Measurements from ENCODE around the gene HCFC1. TPM values are rescaled to one million over a fixed set of nuclear protein-coding genes. Genes with fewer than 3 reads are reported as not detected.
A peak's percentile ranks its signal among the peaks of the same experiment; 100 is the strongest.
"Not testable (repeated sequence)": the region's sequence is repeated elsewhere in the genome, so short reads cannot be mapped to it uniquely, and the experiment has no call there.

Gene HCFC1
- polyA plus RNA-seq, 1 donor from 2014 or later = 12.2 TPM

DNA sequence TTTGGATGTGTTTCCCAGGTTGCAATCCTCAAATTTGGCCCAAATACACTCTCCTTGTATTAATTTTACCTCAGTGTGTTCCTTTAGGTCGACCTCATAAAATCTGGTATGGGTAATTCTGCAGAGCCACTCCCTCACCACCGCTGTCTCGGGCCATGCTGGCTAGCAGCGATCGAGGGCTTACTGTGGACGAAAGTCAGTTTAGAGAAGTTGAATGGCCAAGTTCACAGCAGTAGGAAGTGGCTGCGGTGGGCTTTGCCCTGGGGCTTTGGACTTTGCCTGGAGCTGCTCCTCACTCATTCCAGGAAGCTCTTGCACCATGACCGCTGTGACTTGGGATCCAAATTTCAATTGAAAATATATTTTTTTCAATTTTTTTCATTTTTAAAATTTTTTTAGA is 20.6 kb upstream of the HCFC1 start:
- peaks cover 0 to 2% (median 1%) of the 10 kb centered on the region in 3 donors for H3K4me1 Mint-ChIP-seq
- peaks cover 0 to 2% (median 0%) of the 10 kb centered on the region in 3 donors for H3K9me3 Mint-ChIP-seq
- H3K4me3 Mint-ChIP-seq = no peak overlapping the region
- no peaks in the 10 kb centered on the region for H3K36me3 Mint-ChIP-seq
- H3K27ac Mint-ChIP-seq = peak overlapping the region in 1 of 3 donors; percentile 69
- H3K27me3 Mint-ChIP-seq = peaks cover 2% of the 10 kb centered on the region

DNA sequence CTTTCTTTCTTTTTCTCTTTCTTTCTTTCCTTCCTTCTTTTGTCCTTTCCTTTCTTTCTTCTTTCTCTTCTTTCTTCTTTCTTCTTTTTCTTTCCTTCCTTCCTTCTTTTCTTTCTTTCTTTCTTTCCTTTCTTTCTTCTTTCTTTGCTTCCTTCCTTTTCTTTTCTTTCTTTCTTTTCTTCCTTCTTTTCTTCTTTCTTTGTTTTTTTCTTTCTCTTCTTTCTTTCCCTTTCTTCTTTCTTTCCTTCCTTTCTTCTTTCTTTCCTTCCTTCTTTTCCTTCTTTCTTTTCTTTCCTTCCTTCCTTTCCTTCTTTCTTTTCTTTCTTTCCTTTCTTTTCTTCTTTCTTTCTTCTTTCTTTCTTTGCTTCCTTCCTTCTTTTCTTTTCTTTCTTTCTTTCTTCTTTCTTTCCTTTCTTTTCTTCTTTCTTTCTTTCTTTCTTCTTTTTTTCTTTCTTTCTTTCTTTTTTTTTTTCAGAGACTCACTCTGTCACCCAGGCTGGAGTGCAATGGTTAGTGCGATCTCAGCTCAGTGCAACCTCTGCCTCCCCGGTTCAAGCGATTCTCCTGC is 19.5 kb upstream of the HCFC1 start:
- Mint-ChIP-seq H3K9me3 (peaks cover 0 to 2% (median 0%) of the 10 kb centered on the region in 3 donors), H3K27me3 (peaks cover 2% of the 10 kb centered on the region), H3K27ac (no peak overlapping the region), H3K36me3 (no peaks in the 10 kb centered on the region), H3K4me3 (no peak overlapping the region), H3K4me1 (peaks cover 0 to 2% (median 1%) of the 10 kb centered on the region in 3 donors)

GRCh38 chrX:153989973-153990655 is 18.5 kb upstream of the HCFC1 start:
- Mint-ChIP-seq H3K9me3 (peaks cover 0 to 2% (median 0%) of the 10 kb centered on the region in 3 donors), H3K4me1 (peaks cover 0 to 2% (median 1%) of the 10 kb centered on the region in 3 donors), H3K4me3 (no peak overlapping the region), H3K36me3 (no peaks in the 10 kb centered on the region), H3K27ac (peak overlapping the region in 1 of 3 donors; percentile 83), H3K27me3 (peaks cover 2% of the 10 kb centered on the region)

DNA sequence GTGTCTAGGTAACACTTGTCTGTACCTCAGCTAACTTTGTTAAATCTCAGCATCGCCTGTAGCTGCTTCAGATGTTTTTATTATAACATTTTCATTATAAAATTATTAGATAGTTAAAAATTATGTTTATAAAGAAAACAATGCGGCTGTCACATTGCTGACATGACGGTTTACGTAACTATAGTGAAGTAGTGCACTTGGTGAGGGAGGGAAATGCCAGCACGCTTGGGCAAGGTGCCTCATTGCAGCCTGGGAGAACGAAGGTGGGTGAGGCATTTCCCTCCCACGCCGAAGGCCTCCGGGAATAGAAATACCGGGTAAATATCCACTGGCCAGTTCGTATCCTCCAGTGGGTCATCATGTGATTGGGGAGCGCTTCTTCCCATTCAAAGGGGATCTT is 16.9 kb upstream of the HCFC1 start:
- Mint-ChIP-seq H3K27ac (no peak overlapping the region), H3K4me3 (no peak overlapping the region), H3K4me1 (peaks cover 9 to 10% (median 9%) of the 10 kb centered on the region in 3 donors), H3K27me3 (peaks cover 8% of the 10 kb centered on the region), H3K9me3 (peaks cover 0 to 2% (median 0%) of the 10 kb centered on the region in 3 donors), H3K36me3 (no peaks in the 10 kb centered on the region)

DNA sequence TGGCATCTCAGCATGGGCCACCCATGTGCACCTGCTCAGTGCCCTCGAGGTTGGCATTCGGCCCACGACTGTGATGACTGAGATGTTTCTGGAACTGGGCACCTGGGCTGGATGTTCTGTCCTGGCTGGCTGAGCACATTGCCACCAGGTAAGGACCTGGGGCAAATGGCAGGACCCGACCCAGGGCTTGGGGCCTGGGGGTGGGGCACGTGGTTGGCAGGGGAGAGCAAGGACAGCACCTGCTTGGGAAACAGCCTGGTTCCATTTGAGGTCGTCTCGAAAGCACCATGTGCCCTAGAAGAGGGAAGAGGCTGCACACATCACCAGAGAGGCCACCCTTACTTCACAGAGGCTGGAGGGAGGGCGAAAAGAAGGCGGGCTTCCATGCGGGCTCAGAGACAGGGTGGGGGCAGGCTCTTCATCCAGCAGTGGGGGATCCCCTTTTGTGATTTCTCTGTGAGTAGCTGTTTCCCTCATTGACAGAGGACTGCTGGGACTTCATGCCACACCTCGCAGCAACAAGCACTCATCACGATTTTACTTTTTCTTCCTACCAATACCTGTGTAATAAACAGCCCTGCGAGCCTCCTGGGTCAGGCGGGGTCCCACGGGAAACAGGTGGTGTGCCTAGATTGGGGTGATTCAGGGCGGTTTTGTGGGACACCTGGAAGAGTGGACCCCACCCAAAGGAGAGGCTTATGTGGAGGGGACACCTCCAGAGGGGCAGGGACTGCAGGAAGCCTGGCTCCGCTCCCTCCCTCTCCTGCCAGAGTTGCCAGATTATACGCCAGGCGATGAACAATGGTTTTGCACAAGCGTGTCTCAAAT is 12.9 kb upstream of the HCFC1 start:
- Mint-ChIP-seq H3K4me1 (peaks cover 24 to 31% (median 26%) of the 10 kb centered on the region in 3 donors), H3K4me3 (peak overlapping the region; percentile 45 to 84 (median 72)), H3K27ac (peak overlapping the region; percentile 88 to 89 (median 89)), H3K9me3 (no peaks in the 10 kb centered on the region), H3K27me3 (peaks cover 11% of the 10 kb centered on the region), H3K36me3 (peaks cover 2% of the 10 kb centered on the region)

GRCh38 chrX:153983321-153983801 is 11.7 kb upstream of the HCFC1 start:
- Mint-ChIP-seq H3K27ac (peak overlapping the region; percentile 71 to 88 (median 84)), H3K9me3 (no peaks in the 10 kb centered on the region), H3K27me3 (peaks cover 11% of the 10 kb centered on the region), H3K36me3 (peaks cover 2% of the 10 kb centered on the region), H3K4me3 (peak overlapping the region in 2 of 4 donors; percentile 17 to 82), H3K4me1 (peaks cover 24 to 31% (median 26%) of the 10 kb centered on the region in 3 donors)

- peaks cover 2% of the 10 kb centered on the region for H3K36me3 Mint-ChIP-seq
- peaks cover 22 to 31% (median 26%) of the 10 kb centered on the region in 3 donors for H3K4me1 Mint-ChIP-seq
- H3K27ac Mint-ChIP-seq = peak overlapping the region; percentile 86 to 89 (median 88)
- H3K4me3 Mint-ChIP-seq = peak overlapping the region; percentile 1 to 84 (median 68)
- H3K9me3 Mint-ChIP-seq = no peaks in the 10 kb centered on the region
- H3K27me3 Mint-ChIP-seq = peaks cover 9% of the 10 kb centered on the region
These were observed 10.3 kb upstream of the HCFC1 start for GRCh38 chrX:153981771-153982533.

DNA sequence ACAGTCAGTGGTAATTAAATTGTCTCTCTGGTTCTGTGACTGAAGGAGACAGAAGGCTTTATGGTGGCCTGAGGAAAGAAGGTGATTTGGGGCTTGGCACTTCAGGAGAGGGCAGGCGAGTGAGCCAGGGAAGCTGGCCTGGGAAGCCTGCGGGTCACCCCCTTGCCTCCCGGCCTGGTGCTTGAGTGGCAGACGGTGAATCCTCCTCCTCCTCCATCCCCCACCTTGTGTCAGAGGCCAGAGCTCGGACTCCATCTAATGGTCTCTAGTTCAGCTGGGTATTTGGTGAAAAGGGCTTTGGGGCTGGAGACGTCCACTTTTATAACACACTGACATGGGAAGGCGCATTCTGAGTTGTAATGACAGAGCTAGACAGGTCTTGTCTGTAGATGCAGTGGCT is 9.6 kb upstream of the HCFC1 start:
- peaks cover 2% of the 10 kb centered on the region for H3K36me3 Mint-ChIP-seq

GRCh38 chrX:153980394-153980793 is 8.8 kb upstream of the HCFC1 start:
- not testable (repeated sequence) for H3K9me3 Mint-ChIP-seq, H3K36me3 Mint-ChIP-seq, H3K27me3 Mint-ChIP-seq
- Mint-ChIP-seq H3K27ac (peak overlapping the region; percentile 86 to 89 (median 88)), H3K4me3 (peak overlapping the region; percentile 64 to 85 (median 74)), H3K4me1 (peaks cover 24 to 31% (median 27%) of the 10 kb centered on the region in 3 donors)

More for the DNA sequence above, 9.6 kb upstream of the HCFC1 start:
- H3K4me1 Mint-ChIP-seq = peaks cover 22 to 31% (median 27%) of the 10 kb centered on the region in 3 donors
- H3K27me3 Mint-ChIP-seq = peaks cover 9% of the 10 kb centered on the region
- H3K4me3 Mint-ChIP-seq = peak overlapping the region; percentile 1 to 84 (median 68)
- no peaks in the 10 kb centered on the region for H3K9me3 Mint-ChIP-seq
- peak overlapping the region; percentile 86 to 89 (median 88) for H3K27ac Mint-ChIP-seq

- Mint-ChIP-seq H3K27me3 (no peaks in the 10 kb centered on the region), H3K4me1 (peaks cover 0 to 20% (median 8%) of the 10 kb centered on the region in 3 donors), H3K4me3 (peak overlapping the region in 3 of 4 donors; percentile 51 to 93 (median 72)), H3K9me3 (no peaks in the 10 kb centered on the region), H3K27ac (peak overlapping the region; percentile 83 to 95 (median 88)), H3K36me3 (peaks cover 3% of the 10 kb centered on the region)
These were observed 3.2 kb upstream of the HCFC1 start for GRCh38 chrX:153974726-153975286.

DNA sequence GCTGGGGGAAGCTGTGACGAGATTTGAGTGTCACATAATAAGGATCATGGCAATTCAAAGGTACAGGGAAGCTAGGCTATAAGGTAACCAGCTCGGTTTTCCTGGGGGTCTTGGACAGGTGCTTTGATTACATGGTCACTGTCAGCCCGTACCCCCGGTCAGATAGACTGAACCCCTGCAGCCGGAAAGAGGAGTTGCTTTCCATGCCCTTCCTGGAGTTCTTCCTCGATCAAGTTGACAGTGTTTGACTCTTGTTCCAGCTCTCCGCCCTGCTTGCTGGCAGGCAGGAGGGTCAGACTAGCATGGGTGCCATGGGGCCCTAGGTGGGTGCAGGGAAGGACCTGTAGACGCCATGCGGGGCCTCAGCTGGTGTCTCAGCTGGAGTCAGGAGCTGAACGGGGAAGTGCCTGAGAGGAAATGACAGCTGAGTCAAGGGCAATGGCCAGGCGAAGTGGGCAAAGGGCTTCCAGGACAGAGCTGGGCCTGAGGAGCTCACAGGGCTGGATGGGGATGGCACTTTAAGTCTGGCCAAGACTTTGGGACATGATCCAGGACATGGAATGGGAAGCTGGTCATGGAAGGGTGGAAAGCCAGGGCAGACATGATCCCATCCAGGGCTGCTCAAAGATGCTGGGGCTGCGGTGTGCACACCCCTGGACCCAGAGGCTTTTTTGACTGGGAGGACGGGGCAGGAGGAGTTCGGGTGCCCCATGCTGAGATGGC is 2.5 kb upstream of the HCFC1 start:
- Mint-ChIP-seq H3K36me3 (peaks cover 3% of the 10 kb centered on the region), H3K4me1 (peaks cover 5 to 23% (median 12%) of the 10 kb centered on the region in 3 donors), H3K9me3 (no peaks in the 10 kb centered on the region)

DNA sequence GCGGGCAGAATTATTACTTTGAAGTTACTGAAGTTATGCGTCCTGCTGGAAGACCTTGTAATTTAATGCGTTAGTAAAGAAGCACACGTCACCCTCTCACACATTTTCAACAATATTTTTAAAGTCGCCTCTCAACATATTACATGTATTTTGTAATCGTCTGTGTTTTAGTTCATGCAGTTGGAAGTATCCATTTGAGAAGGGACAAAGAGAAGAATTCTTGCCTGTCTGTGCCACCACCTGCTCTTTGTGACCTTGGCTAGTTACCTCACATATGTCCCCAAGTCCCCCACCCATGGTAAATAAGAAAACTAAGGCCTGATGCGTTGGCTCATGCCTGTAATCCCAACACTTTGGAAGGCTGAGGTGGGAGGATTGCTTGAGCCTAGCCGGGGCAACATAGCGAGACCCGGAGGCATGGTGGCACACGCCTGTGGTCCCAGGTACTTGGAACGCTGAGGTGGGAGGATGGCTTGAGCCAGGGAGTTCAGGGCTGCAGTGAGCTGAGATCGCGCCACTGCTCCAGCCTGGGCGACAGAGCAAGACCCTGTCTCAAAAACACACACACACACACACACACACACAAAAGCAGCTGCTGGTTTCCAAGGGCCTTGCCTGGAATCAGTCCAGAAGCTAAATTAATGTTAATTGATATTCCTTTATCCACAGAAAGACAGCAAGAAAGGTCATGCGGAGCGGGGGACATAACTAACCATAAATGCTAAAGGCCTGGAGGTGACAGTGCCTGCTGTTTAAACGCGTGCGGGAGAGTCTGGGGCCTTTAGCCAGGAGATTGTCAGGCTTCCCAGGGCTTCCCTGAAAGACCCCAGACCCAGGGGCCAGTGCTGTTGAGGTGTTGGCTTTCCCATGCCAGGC is 1.7 kb upstream of the HCFC1 start:
- Mint-ChIP-seq H3K4me1 (peaks cover 7 to 23% (median 12%) of the 10 kb centered on the region in 3 donors), H3K27me3 (no peaks in the 10 kb centered on the region), H3K36me3 (peaks cover 3% of the 10 kb centered on the region), H3K9me3 (no peaks in the 10 kb centered on the region), H3K27ac (peak overlapping the region; percentile 88 to 98 (median 95)), H3K4me3 (peak overlapping the region; percentile 82 to 98 (median 92))

More for the DNA sequence above, 2.5 kb upstream of the HCFC1 start:
- Mint-ChIP-seq H3K27me3 (no peaks in the 10 kb centered on the region), H3K4me3 (peak overlapping the region; percentile 13 to 93 (median 48)), H3K27ac (peak overlapping the region; percentile 83 to 98 (median 95))

Measured in IgD-negative memory B cell (primary cell).